GM12872 (cell line): ENCODE results near the gene DAB2IP.

Experiments used
- CTCF ChIP-seq: IDR thresholded peaks from 3 replicates; pipeline ENCODE4 v1.5.1; 2011; ENCODE audit warnings: low read depth, mild to moderate bottlenecking, low read length, moderate library complexity; ENCODE audit not compliant: insufficient read depth

Gene DAB2IP

DNA sequence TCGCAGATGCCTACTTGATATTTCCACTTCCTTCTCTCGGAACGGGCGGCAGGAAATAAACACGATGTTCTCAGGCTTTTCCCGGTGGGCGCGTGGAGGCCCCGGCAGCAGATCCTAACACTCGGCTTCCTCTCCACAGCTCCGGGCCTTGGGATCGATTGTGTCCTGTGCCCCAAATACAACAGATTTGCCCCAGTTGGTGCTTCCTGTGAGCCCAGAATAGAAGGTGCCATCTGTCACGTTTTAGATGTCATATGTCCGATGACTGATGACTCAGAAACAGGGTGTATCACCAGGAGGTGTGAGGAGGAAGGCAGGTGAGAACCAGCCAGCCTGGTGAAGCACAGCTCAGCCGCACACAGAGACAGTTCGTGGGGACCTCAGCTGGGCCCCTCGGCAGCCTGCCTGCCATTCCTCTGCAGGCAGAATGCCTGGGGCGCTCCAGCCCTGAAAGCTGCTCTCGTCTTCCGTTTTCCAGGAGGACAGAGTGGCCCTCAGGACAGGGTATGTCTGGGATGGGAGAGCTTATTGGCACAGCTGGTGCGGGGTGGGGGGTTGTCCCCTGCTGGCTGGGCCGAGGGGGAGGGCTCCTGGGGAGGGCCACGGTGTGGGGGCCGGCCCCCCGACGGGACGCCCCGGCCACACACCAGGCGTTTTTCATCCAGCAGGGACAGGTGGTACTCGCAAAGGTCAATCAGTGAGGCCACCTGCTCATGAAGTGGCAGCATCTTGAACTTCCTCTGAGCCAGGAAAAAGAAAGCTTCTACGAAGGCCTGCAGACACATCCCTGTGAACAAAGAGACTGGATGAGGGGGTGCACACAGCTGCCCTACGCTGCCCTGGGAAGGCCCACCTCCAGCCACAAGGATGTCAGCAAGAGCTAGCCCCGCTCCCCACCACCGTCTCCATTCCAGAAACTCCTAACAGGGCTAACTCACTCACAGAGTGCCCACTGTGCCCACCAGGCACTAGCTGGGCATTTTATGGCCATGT, 171.0 kb downstream of the DAB2IP start:
- TF ChIP-seq CTCF = no peak

DNA sequence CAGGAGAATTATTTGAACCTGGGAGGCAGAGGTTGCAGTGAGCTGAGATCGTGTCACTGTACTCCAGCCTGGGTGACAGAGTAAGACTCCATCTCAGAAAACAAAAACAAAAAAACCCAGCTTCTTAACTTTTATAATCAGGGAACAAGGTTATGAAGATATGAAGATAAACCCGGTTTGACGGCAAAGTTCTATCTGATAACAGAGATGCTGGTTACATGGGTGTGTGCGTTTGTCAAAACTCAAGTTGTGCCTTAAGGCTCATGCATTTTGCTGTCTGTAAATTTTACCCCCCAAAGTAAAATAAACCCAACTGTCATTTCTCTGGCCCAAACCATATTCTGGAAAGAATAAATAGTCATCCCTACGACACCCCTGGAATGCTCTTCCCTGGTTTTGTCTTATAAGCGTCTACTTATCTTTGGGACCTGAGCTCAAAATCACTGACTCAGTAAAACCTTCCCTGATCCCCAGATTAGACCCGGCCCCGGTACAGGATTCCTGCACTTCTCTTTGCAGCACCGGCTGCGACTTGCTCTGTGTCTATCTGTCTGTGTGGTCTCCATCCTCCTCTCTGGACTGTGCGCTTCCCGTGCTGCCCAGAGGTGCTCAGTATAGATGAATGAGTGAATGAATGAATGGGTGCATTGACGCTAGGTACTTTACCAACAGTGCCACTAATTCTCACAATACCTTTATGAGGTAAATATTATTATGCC, 172.2 kb downstream of the DAB2IP start:
- TF ChIP-seq CTCF = no peak

GRCh38 chr9:121824651-121825030, 173.2 kb downstream of the DAB2IP start:
- 0 out of 3 replicates have a peak, but pooled peaks have one; percentile 8 for TF ChIP-seq CTCF

DNA sequence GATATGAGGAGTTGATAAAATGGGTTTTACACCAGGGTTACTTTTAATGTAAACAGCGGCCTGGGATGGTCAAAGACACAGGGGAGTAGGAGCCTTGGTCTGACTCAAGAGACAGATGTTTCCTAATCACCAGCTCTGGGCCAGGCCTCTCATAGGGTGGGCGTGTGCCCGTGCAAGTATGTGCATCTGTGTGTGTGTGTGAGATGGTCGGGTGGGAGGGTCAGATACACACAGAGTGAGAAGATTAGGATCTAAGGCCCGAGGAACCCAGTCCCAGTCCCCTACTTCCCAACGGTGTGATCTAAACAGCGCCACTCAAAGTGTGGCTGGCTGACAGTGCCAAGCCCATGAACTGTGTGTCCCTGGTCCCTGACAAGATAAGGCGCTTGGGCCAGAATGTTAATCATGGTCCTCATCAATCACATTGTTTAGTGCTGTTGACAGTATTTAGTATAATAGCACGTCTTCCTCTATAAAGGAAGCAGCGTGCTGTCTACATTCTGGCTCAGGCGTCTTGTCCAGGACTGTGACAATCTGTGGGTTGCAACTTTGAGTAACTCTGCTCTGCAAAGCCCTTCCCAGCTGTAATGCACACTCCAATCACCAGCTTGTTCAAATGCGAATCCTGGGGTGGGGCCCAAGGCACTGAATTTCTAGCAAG, 173.7 kb downstream of the DAB2IP start:
- no peak for TF ChIP-seq CTCF

DNA sequence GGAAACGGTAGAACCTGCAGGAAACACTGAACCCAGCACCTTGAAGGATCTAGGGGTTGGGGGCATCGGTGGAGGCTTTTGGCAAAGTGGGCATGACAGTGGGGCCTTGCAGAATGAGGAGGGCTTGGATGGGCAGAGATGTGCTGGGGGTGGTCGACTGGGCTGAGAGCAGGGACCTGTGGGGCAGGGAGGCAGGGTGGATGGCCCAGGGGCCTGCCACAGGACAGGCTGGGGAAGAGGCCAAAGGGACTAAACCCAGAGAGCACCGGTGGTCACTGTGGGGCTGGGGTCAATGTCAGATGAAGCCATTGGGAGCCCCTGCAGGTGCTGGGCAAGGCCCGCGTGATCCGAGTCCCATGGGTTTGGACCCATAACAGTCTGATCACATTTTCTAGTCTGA, 175.3 kb downstream of the DAB2IP start:
- no peak for TF ChIP-seq CTCF

- no peak for TF ChIP-seq CTCF
These were observed 176.0 kb downstream of the DAB2IP start for GRCh38 chr9:121827251-121827967.
